OCI-LY1 (cell line): ENCODE measurements around the gene EDEM3.

Experiments
- H2AFZ ChIP-seq: fragments of 200-600 bp; sonication (generic), shearing (Covaris generic); 2 replicates; pipeline ENCODE4 v1.6.0; 2014; ENCODE audit warnings: antibody characterized with exemption, mild to moderate bottlenecking, low read length
- H3F3A ChIP-seq: fragments of 200-600 bp; sonication (generic), shearing (Covaris generic); 2 replicates; pipeline ENCODE4 v1.6.0; 2014; ENCODE audit warnings: mild to moderate bottlenecking, antibody characterized with exemption, low read length, moderate library complexity; ENCODE audit not compliant: insufficient read depth
- H3K27ac ChIP-seq: fragments of 200-600 bp; sonication (generic); 2 replicates; pipeline ENCODE4 v1.5.1; 2014; ENCODE audit warnings: low read length, mixed run types, mild to moderate bottlenecking, low read depth; ENCODE audit not compliant: poor library complexity, severe bottlenecking
- H3K27me3 ChIP-seq: fragments of 200-600 bp; sonication (generic); 2 replicates; pipeline ENCODE4 v1.6.0; 2014; ENCODE audit warnings: antibody characterized with exemption, mild to moderate bottlenecking, low read length, moderate library complexity; ENCODE audit not compliant: insufficient read depth
- H3K36me3 ChIP-seq: fragments of 200-600 bp; sonication (generic); 2 replicates; pipeline ENCODE4 v1.6.1; 2014; ENCODE audit warnings: mild to moderate bottlenecking, antibody characterized with exemption, low read length, moderate library complexity, mixed read lengths; ENCODE audit not compliant: insufficient read depth
- H3K4me1 ChIP-seq: fragments of 200-600 bp; sonication (generic); 2 replicates; pipeline ENCODE4 v1.5.1; 2014; ENCODE audit warnings: mild to moderate bottlenecking, low read length, moderate library complexity; ENCODE audit not compliant: insufficient read depth, severe bottlenecking
- H3K4me2 ChIP-seq: fragments of 200-600 bp; sonication (generic), shearing (Covaris generic); 2 replicates; pipeline ENCODE4 v1.6.1; 2014; ENCODE audit warnings: low read length
- H3K4me3 ChIP-seq: fragments of 200-600 bp; sonication (generic); 2 replicates; pipeline ENCODE4 v1.5.1; 2014; ENCODE audit warnings: low read length, low read depth, mild to moderate bottlenecking, mixed read lengths; ENCODE audit not compliant: poor library complexity, severe bottlenecking
- H3K79me2 ChIP-seq: fragments of 200-600 bp; shearing (Covaris generic); 2 replicates; pipeline ENCODE4 v1.6.1; 2016; ENCODE audit warnings: mixed run types, low read length, mixed read lengths; ENCODE audit not compliant: insufficient read depth
- H3K9ac ChIP-seq: fragments of 200-600 bp; sonication (generic), shearing (Covaris generic); 2 replicates; pipeline ENCODE4 v1.6.1; 2014; ENCODE audit warnings: mild to moderate bottlenecking, low read length, mixed read lengths
- H3K9me2 ChIP-seq: fragments of 200-600 bp; sonication (generic), shearing (Covaris generic); 2 replicates; pipeline ENCODE4 v1.6.1; 2014; ENCODE audit warnings: low read depth, mild to moderate bottlenecking, low read length, mixed read lengths
- H3K9me3 ChIP-seq: fragments of 200-600 bp; shearing (Covaris generic); 2 replicates; pipeline ENCODE4 v1.6.1; 2014; ENCODE audit warnings: low read length, mixed read lengths
- H4K20me1 ChIP-seq: fragments of 200-600 bp; sonication (generic), shearing (Covaris generic); 2 replicates; pipeline ENCODE4 v1.6.0; 2016; ENCODE audit warnings: mild to moderate bottlenecking, low read length; ENCODE audit not compliant: insufficient read depth
- EZH2 ChIP-seq: fragments of 200-600 bp; sonication (generic), shearing (Covaris generic); IDR thresholded peaks from 2 replicates; pipeline ENCODE4 v1.8.0; 2017; ENCODE audit warnings: borderline replicate concordance, mixed run types, mild to moderate bottlenecking, antibody characterized with exemption, low read length, moderate library complexity, mixed read lengths
- TF ChIP-seq, protein P1 (sequence below): fragments of 200-600 bp; sonication (generic), shearing (Covaris generic); IDR thresholded peaks from 2 replicates; pipeline ENCODE4 v1.5.1; 2017; ENCODE audit warnings: mild to moderate bottlenecking, antibody characterized with exemption, low read length, moderate library complexity, mixed read lengths

Gene EDEM3

DNA sequence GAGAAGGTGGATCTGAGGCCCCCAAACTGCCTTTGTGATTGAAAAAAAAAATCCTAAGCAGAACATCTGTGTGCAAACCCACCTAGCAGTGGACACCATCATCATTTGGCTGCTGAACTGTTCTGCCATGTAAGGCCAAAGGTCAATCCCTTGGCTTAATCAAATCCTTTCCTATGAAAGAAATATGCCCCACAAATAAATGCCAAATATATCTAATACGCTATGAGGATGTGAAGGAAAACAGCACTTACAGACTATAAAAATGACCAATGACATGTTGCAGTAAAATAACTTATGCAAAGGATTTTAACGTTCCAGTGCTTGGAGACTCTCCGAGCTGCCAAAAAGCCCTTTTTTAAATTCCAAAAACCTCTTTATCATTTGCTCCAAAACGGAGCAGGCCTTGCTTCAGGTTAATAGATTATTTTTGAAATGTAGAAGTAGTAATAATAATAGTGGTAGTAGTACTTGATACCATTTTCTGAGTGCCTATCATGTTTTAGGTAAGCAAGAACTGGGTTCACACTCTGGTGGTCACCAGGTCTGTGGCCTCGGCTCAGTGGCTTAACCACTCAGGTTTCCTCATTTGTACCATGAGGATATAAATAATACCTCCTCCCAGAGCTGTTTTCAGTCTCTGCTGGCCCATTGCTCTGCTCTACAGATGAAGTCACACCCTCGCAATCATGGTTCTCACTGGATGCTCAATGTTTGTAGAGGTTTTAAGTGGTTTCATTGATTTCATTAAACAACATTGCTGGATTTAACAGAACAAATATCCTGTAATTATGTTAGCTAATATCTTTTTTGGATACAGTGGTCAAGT, 47.9 kb upstream of the EDEM3 start:
- H3K27ac ChIP-seq = no peak overlapping the region
- no peaks in the 10 kb centered on the region for H3K79me2 ChIP-seq
- no peaks in the 10 kb centered on the region for H3F3A ChIP-seq
- H3K9ac ChIP-seq = no peak overlapping the region
- no peaks in the 10 kb centered on the region for H4K20me1 ChIP-seq
- no peak overlapping the region for H3K4me2 ChIP-seq
- H3K4me3 ChIP-seq = no peak overlapping the region
- H3K36me3 ChIP-seq = no peaks in the 10 kb centered on the region
- TF ChIP-seq, protein P1, sequence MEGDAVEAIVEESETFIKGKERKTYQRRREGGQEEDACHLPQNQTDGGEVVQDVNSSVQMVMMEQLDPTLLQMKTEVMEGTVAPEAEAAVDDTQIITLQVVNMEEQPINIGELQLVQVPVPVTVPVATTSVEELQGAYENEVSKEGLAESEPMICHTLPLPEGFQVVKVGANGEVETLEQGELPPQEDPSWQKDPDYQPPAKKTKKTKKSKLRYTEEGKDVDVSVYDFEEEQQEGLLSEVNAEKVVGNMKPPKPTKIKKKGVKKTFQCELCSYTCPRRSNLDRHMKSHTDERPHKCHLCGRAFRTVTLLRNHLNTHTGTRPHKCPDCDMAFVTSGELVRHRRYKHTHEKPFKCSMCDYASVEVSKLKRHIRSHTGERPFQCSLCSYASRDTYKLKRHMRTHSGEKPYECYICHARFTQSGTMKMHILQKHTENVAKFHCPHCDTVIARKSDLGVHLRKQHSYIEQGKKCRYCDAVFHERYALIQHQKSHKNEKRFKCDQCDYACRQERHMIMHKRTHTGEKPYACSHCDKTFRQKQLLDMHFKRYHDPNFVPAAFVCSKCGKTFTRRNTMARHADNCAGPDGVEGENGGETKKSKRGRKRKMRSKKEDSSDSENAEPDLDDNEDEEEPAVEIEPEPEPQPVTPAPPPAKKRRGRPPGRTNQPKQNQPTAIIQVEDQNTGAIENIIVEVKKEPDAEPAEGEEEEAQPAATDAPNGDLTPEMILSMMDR = no peak
- TF ChIP-seq EZH2 = no peak
- H3K9me3 ChIP-seq = no peaks in the 10 kb centered on the region
- no peaks in the 10 kb centered on the region for H3K4me1 ChIP-seq
- no peak overlapping the region for H2AFZ ChIP-seq
- H3K27me3 ChIP-seq = no peaks in the 10 kb centered on the region
- H3K9me2 ChIP-seq = no peaks in the 10 kb centered on the region

DNA sequence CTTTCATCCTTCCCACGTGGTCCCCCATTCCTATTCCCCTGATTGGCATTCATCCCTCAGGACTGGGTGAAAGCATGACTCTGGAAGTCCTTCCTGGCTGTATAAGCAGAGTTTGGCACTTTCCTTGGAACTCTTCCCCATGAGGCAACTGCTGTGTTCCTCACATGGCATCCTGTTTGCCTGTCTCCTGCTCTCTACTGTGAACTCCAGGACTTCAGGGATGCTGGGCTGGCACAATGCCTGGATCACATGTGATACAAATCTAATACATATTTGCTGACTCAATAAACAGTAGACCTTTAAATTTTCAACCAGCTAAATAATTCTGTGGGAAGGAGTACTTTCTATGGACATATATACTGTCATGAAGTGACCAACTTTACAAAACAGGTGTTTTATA, 46.8 kb upstream of the EDEM3 start:
- Histone ChIP-seq H3K9ac (no peak overlapping the region), H3K4me2 (no peak overlapping the region), H3K79me2 (no peaks in the 10 kb centered on the region), H3K27me3 (no peaks in the 10 kb centered on the region), H2AFZ (no peak overlapping the region), H3F3A (no peaks in the 10 kb centered on the region), H3K4me1 (no peaks in the 10 kb centered on the region), H4K20me1 (no peaks in the 10 kb centered on the region), H3K27ac (no peak overlapping the region), H3K36me3 (no peaks in the 10 kb centered on the region), H3K4me3 (no peak overlapping the region), H3K9me3 (no peaks in the 10 kb centered on the region), H3K9me2 (no peaks in the 10 kb centered on the region)
- TF ChIP-seq EZH2 = no peak
- TF ChIP-seq, protein P1 = no peak

DNA sequence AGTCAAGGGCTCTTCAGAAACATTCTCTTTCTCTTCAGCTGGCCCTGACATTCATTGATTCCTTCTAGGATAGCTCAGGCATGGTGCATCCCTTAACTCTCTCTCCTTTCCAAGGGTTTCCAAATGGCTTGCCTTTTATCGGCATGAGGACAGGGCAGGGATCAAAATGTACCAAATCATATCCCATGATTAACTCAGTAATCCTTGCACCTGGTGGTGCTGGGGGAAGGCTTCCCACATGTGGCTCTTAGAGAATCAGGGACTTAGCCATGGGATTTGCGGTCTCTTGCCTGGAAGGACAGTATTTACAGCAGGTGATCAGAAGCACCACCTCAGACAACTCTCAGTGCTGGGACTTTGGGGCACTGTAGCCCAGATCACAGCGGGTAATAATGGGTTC, 46.2 kb upstream of the EDEM3 start:
- Histone ChIP-seq H3F3A (no peaks in the 10 kb centered on the region), H3K9ac (no peak overlapping the region), H3K9me3 (no peaks in the 10 kb centered on the region), H3K4me3 (no peak overlapping the region), H3K9me2 (no peaks in the 10 kb centered on the region), H3K36me3 (no peaks in the 10 kb centered on the region), H4K20me1 (no peaks in the 10 kb centered on the region), H3K27me3 (no peaks in the 10 kb centered on the region), H3K4me1 (no peaks in the 10 kb centered on the region), H3K27ac (no peak overlapping the region), H3K4me2 (no peak overlapping the region), H2AFZ (no peak overlapping the region), H3K79me2 (no peaks in the 10 kb centered on the region)
- TF ChIP-seq EZH2 = no peak
- TF ChIP-seq, protein P1 = no peak
